LoVo (cell line): Measurements from ENCODE around the gene SMURF2.
A peak's percentile ranks its signal among the peaks of the same experiment; 100 is the strongest.
"Not testable (repeated sequence)": the region's sequence is repeated elsewhere in the genome, so short reads cannot be mapped to it uniquely, and the experiment has no call there.

ENCODE experiments used
- DNase-seq: peaks from one replicate; pipeline ENCODE4 v3.0.0-alpha.2; 2016; ENCODE audit warnings: low spot score

Gene SMURF2

GRCh38 chr17:64664299-64664981 is 2.3 kb upstream of the SMURF2 start:
- DNase-seq = peak; percentile 51

GRCh38 chr17:64663836-64664235 is 1.7 kb upstream of the SMURF2 start:
- DNase-seq = not testable (repeated sequence)

DNA sequence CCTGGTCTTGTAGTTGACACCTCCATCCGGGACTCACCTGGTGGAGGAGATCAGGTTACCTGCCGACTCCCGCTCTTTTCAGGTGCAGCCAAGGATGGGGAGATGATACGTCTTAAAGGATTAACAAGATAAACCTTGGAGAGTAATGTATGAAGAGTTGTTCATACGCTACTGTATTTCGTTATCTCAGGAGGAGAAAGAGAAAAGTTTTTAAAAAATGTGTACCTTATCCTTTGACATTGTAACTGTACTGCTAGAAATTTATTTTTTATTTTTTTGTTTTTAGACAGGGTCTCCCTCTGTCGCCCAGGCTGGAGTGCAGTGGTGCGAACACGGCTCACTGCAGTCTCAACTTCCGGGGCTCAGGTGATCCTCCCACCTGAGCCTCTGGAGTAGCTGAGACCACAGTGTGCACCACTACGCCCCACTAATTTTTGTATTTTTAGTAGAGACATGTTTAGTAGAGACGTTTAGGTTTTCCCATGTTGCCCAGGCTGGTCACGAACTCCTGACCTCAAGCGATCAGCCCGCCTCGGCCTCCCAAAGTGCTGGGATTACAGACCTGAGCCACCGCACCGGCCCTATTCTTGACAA is 764 bp upstream of the SMURF2 start:
- no peak for DNase-seq

DNA sequence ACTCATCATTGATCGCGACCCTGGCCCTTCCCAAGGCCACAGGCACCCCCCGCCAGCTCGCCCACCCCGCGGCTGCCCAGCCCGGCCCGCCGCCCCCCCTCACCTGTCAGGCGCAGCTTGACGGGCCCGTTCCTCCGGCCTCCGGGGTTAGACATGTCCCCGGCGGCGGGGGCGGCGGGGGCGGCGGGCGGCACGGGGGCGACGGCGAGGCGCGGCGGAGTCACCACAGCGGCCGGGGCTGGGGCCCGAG is 456 bp downstream of the SMURF2 start:
- no peak for DNase-seq

- DNase-seq = peak; percentile 20
Measured at GRCh38 chr17:64660978-64661725, 955 bp downstream of the SMURF2 start.

- DNase-seq = peak; percentile 65
Measured at GRCh38 chr17:64660195-64660977, 1.7 kb downstream of the SMURF2 start.

DNA sequence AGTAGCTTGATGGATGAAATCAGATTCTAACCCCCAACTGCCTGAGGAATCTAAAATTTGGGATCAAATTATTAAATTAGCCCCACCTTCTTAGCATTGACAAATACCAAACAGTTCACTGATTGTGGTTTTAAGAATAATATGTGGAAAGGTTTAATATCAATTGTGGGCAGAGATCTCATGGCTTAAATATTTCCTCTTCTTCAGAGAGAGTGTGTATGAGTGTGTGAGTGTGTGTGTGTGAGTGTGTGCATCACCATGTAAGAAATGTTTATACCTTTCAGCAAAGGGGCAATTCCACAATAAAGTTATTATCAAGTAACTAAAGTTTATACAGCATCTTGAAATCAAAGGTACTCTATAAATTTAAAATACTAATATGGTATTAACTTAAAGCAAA is 3.2 kb downstream of the SMURF2 start:
- no peak for DNase-seq

DNA sequence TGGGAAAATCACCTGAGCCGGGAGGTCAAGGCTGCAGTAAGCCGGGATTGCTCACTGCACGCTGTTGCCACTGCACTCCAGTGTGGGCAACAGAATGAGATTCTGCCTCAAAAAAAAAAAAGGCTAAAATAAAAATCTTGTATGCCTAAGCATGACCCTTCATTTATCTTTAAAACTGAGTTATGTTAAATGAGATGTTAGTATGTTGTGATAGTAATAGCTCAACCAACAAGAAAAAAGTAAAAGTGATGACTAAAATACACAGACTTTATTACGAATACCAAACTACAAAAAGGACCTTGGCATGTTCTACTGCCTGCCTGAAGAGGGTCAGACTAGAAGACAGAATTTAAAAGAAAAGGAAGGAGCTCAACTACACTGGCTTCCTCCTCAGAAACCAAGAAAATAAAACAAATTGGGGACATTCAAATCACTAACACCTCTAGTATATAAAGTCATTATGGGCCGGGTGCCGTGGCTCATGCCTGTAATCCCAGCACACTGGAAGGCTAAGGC is 4.4 kb downstream of the SMURF2 start:
- no peak for DNase-seq

DNA sequence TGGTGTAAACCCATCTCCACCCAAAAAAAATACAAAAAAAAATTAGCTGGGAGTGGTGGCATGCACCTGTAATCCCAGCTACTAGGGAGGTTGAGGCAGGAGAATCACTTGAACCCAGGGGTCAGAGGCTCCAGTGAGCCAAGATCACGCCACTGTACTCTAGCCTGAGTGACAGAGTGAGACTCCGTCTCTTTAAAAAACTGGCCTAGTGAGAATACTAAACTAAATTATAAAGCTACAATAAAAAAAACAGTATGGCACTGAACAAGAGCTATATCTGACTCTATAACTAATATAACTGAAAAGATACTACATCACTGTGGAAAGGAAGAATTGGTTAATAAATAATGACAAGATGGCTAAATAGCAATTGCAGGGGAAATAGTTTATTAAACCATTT is 6.4 kb downstream of the SMURF2 start:
- no peak for DNase-seq

DNA sequence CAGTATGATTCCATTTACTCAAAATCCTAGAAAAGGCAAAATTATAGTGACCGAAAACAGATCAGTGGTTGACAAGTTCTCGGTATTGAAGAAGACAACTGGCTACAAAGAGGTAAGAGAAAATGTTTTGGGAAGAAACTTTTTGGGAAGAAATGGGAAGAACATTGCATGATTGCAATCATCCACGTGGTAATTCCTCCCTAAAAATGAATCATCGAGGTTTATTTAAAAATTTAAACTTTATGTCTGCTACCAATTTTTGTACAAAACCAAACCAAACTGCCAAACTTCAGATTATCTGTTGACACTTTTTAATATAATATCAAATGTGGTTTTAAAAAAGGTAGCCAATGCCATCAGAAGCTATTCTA is 8.1 kb downstream of the SMURF2 start:
- DNase-seq = no peak

- DNase-seq = no peak
Measured at GRCh38 chr17:64653325-64653984, 8.7 kb downstream of the SMURF2 start.

- no peak for DNase-seq
Measured at GRCh38 chr17:64651889-64652288, 10.2 kb downstream of the SMURF2 start.

GRCh38 chr17:64648234-64648633 is 13.9 kb downstream of the SMURF2 start:
- DNase-seq = no peak

DNA sequence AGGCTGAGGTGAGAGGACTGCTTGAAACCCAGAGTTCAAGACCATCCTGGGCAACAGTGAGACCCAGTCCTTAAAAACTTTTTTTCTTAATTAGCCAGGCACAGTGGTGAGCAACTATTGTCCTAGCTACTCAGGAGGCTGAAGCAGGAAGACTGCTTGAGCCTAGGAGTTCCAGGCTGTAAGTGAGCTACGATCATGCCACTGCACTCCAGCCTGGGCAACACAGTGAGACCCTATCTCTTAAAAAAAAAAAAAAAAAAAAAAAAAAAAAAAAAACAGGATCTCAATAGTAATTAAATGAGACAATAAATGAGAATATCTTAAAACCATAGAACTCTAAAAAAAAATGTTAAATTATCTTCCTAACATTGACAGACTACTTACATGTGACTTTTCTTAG is 14.3 kb downstream of the SMURF2 start:
- no peak for DNase-seq

DNA sequence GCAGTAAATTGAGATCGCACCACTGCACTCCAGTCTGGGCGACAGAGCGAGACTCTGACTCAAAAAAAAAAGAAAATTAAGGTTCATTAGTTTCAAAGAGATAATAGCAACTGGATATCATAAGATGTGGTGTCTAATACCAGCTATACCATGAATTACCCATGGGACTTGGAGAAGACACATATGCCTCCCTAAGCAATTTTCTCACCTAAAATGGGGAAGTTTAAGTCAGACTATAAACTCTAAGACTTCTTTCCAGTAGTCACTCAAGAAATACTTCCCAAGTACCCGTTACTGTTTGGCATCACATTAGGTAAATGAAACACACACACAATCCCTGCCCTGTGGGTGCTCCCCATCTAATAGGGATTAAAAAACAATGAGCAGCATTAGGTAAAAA is 22.6 kb downstream of the SMURF2 start:
- no peak for DNase-seq

DNA sequence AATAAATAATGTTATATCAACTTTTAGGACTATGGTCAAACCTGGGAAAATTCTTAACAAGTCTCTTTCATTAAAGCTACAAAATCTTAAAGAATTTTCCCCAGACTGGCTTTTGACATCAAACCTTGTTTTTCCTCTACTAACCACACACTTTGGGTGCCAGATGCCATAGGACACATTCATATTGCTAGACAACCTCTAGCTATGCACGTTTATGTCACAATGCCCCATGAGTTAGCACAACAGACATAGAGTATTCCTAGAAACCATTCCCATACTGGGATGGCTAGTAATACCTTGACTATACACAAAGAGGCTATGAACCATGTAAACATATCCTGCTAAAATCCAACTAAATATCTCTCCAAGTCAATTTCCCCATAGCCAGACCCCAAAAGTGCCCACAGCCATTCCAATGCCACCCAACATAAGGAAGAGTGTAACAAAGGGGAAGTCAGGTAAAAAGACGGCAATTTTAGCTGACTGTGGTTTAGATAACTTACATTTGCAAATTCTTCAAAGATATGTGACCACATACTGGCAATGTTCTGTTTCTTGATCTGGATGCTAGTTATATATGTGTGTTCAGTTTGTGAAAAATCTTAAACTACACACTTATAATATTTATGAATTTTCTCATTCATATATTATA is 23.4 kb downstream of the SMURF2 start:
- DNase-seq = no peak

DNA sequence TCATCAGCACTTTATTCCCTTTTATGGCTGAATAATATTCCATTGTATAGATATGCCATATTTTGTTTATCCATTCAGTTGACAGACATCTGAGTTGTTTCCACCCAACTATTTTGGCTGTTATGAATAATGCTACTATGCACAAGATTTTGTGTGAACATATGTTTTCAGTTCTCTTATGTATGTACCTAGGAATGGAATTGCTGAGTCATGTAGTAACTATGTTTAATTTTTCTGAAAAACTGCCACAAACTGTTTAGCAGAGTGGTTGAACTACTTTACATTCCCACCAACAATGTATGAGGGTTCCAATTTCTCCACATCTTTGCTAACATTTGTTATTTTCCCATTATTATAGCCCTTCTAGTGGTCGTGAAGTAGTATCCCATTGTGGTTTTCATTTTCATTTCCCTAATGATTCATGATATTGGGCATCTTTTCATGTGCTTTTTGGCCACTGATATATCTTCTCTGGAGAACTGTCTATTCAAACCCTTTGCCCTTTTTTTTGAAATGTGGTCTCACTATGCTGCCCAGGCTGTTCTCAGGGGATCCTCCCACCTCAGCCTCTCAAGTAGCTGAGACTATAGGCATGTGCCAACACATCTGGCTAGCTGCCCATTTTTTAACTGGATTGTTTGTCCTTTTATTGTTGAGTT is 26.3 kb downstream of the SMURF2 start:
- DNase-seq = no peak

DNA sequence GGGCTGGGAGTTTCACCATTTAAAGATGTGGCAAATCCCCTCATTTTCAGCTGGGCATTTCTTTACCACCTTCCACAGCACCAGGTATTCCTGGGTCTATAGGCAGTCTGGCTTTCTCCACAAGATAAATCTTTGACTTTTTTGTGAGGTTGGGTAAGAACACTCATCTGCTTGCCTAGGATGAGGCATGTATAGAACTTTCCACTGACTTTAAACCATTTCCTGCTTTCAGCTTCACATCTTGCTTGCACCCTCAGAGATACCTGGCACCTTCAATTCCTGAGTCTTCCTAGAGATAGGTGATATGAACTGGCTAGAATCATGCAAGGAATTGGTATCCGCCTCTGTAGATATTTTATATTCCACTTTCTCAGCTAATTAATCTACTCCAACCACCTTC is 27.9 kb downstream of the SMURF2 start:
- no peak for DNase-seq

- no peak for DNase-seq
Measured at GRCh38 chr17:64632606-64633005, 29.5 kb downstream of the SMURF2 start.

DNA sequence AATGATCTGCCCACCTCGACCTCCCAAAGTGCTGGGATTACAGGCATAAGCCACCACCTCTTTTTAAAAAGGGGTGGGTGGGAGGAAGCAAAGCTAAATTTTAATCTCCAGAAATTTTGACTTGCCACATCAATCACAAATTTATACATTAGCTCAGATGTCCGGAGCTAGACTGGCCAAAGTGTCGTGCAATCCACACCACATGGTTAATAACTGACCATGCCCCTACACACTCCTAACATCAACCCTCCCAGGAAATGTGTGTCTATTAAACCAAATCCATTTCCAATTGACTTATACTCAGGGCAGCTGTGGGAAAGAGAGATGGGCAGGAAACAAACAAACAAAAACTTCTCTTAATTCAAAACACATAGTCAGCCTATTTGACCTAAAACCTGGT is 29.9 kb downstream of the SMURF2 start:
- no peak for DNase-seq
